Adrenal gland (tissue), 12 donors: ENCODE results near the gene TENT5A. TPM values are rescaled to one million over a fixed set of nuclear protein-coding genes. Genes with fewer than 3 reads are reported as not detected.

ENCODE experiments used
- DNase-seq, 7 donors: peaks; one replicate each; pipeline ENCODE4 v3.0.0-alpha.2; 2019 to 2020
- H3K27ac ChIP-seq, 5 donors: fragments of 200-600 bp; sonication (generic) in 4 of 5; 1 replicate in 3 of 5; 2 replicates in 2 of 5; pipeline versions ENCODE4 v1.5.1 to v1.8.0; 2016 to 2020; ENCODE audit warnings: mild to moderate bottlenecking in 1 of 5
- H3K27me3 ChIP-seq: fragments of 200-600 bp; 2 replicates; pipeline ENCODE4 v1.8.0; 2021
- H3K36me3 ChIP-seq, 2 donors: fragments of 200-600 bp; replicated peaks in 1 of 2; 1 replicate in 1 of 2; 2 replicates in 1 of 2; pipeline versions ENCODE4 v1.5.1 to v1.8.0; 2018 to 2022
- H3K4me1 ChIP-seq, 2 donors: fragments of 200-600 bp; replicated peaks in 1 of 2; 1 replicate in 1 of 2; 2 replicates in 1 of 2; pipeline versions ENCODE4 v1.5.1 to v1.8.0; 2018 to 2021
- H3K4me3 ChIP-seq, 4 donors: fragments of 200-600 bp; sonication (generic) in 3 of 4; one replicate each; pipeline ENCODE4 v1.5.1; 2016 to 2018
- H3K9me3 ChIP-seq, 3 donors: fragments of 200-600 bp; sonication (generic) in 1 of 3; replicated peaks in 1 of 3; 1 replicate in 2 of 3; 2 replicates in 1 of 3; pipeline versions ENCODE4 v1.5.1 to v1.8.0; 2016 to 2021
- POLR2A ChIP-seq, 2 donors: fragments of 450-650 bp; IDR thresholded peaks; one replicate each; pipeline ENCODE4 v1.6.1; 2017; ENCODE audit warnings: antibody characterized with exemption in 2 of 2, mild to moderate bottlenecking in 2 of 2, moderate library complexity in 1 of 2
- WGBS, 4 donors: extraction: QIAGEN DNeasy Blood & Tissue Kit in 2 of 4; methylation state at CpG; one replicate each; pipeline versions ENCODE4 v1.1.5 to v1.1.7; 2013 to 2017; 5-methylcytosine and 5-hydroxymethylcytosine counted together
- intact Hi-C, 2 donors: fragments of 100-400 bp; cut with DNase I; formaldehyde crosslinking; loops; one replicate each; pipeline versions ENCODE4 v1.14.1 to v1.15.0; 2022 to 2023
- polyA plus RNA-seq, 3 donors: library from polyadenylated mRNA; stranded (reverse); fragments of 200-250 nt in 2 of 3; fragments of 350-450 nt in 1 of 3; fragmentation: Illumina TruSeq in 1 of 3; extraction: RNeasy Lipid Tissue Mini Kit (QIAGEN cat#74804) in 1 of 3; gene quantifications; one replicate each; pipeline ENCODE4 v1.2.3, GENCODE V29; 2013 to 2014
- small RNA-seq, 2 donors: library from RNA; depleted of rRNA; stranded (forward); fragments of <200 nt; gene quantifications; one replicate each; pipeline ENCODE3, GENCODE V24; 2016
- total RNA-seq, 9 donors: library from RNA; depleted of rRNA in 4 of 9; stranded (reverse); fragments of >200 nt in 4 of 9; fragments of 120-200 nt in 1 of 9; fragmentation: NEBNext Ultra II Directional in 1 of 9; extraction: Animal tissue kit (Norgen Biotek cat#: 25700) in 1 of 9; gene quantifications; one replicate each; pipeline versions ENCODE4 v1.1.0 to v1.2.4, GENCODE V29; 2013 to 2023
- TF ChIP-seq, protein P1 (sequence below), 6 experiments: fragments of 450-650 bp in 4 of 6; fragments of 200-600 bp in 2 of 6; sonication (generic) in 1 of 6; IDR thresholded peaks; 1 replicate in 5 of 6; 2 replicates in 1 of 6; pipeline versions ENCODE4 v1.5.1 to v1.8.0; 2016 to 2021; ENCODE audit warnings: antibody characterized with exemption in 6 of 6, mild to moderate bottlenecking in 2 of 6, moderate library complexity in 1 of 6
- donor health status: healthy with polysubstance abuse.
- donor health status: Bipolar disorder and iron deficiency.
- donor health status: DM: yes; HTN: yes; CAD: no.
- donor health status: DM: no; HTN: no; CAD: no.
- donor health status: DM: no; HTN: no; CAD: no.
- donor health status: DM: yes; HTN: yes; CAD: no.

TENT5A gene
- total and polyA plus RNA-seq, 12 donors = 4.4 to 24.6 (median 15.4) TPM

DNA sequence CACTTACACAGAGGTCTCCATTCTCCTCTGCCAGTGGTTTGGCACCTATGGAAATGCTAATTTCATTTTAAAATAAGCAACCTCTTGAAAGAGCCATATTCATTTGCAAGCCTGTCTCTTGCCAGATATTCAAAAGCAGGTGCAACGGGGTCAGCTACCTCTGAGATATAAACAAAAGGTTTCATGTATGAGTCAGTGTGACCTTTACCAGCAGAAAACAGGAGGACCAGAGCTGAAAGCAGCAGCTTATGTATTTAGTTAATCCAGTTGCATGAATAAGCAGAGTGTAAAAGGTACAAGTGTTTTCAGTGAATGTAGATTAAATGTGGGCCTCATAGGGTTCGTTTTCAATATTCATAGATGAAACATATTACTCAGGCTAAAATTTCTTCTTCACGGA is 56.0 kb downstream of the TENT5A start:
- intact Hi-C loops = no loop called here
- H3K27me3 ChIP-seq = no peaks in the 10 kb centered on the region
- H3K36me3 ChIP-seq = no peaks in the 10 kb centered on the region
- 67 to 81% (median 78%) methylated on average over 3 of the region's 3 CpGs for WGBS, 4 donors
- no peak for DNase-seq
- no peak overlapping the region for H3K27ac ChIP-seq
- no peak overlapping the region for H3K4me3 ChIP-seq
- H3K9me3 ChIP-seq = no peaks in the 10 kb centered on the region
- TF ChIP-seq, protein P1, sequence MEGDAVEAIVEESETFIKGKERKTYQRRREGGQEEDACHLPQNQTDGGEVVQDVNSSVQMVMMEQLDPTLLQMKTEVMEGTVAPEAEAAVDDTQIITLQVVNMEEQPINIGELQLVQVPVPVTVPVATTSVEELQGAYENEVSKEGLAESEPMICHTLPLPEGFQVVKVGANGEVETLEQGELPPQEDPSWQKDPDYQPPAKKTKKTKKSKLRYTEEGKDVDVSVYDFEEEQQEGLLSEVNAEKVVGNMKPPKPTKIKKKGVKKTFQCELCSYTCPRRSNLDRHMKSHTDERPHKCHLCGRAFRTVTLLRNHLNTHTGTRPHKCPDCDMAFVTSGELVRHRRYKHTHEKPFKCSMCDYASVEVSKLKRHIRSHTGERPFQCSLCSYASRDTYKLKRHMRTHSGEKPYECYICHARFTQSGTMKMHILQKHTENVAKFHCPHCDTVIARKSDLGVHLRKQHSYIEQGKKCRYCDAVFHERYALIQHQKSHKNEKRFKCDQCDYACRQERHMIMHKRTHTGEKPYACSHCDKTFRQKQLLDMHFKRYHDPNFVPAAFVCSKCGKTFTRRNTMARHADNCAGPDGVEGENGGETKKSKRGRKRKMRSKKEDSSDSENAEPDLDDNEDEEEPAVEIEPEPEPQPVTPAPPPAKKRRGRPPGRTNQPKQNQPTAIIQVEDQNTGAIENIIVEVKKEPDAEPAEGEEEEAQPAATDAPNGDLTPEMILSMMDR (IDR thresholded peaks at IDR 0.05) = no peak
- no peak for TF ChIP-seq POLR2A (IDR thresholded peaks at IDR 0.05)
- peaks cover 0 to 9% of the 10 kb centered on the region in 2 donors for H3K4me1 ChIP-seq

Small RNA genes within 50 kb of the gene (small RNA-seq; reads per million reads assigned to genes)
- gene AL078599.1 = 0 reads per million in 2 donors
- gene RF00156 = 0 reads per million in 2 donors
